ENCODE measurements around the gene TTLL13. TPM values are rescaled to one million over a fixed set of nuclear protein-coding genes. Genes with fewer than 3 reads are reported as not detected.
A peak's percentile ranks its signal among the peaks of the same experiment; 100 is the strongest.

TTLL13 gene
- total RNA-seq, 2 donors from 2014 or later = not detected

- Histone ChIP-seq H3K36me3 (no peaks in the 10 kb centered on the region), H3K27me3 (replicated peaks; ENCODE audit: insufficient read depth) (no peaks in the 10 kb centered on the region), H3K4me3 (no peak overlapping the region), H3K27ac (no peak overlapping the region), H3K4me1 (ENCODE audit: control insufficient read depth in 1 of 2, low read depth in 2 of 2) (peaks cover 0 to 3% of the 10 kb centered on the region in 2 donors), H3K9me3 (no peaks in the 10 kb centered on the region)
- ATAC-seq (ENCODE audit: insufficient number of reproducible peaks, low FRiP score, low read depth) (no peak), DNase-seq (ENCODE audit: low spot score) (no peak)
- no peak for TF ChIP-seq CTCF (IDR thresholded peaks at IDR 0.05)
Measured at GRCh38 chr15:90214553-90215196, 34.7 kb upstream of the TTLL13 start.

- Histone ChIP-seq H3K9me3 (no peaks in the 10 kb centered on the region), H3K27me3 (replicated peaks; ENCODE audit: insufficient read depth) (no peaks in the 10 kb centered on the region), H3K4me3 (no peak overlapping the region), H3K36me3 (no peaks in the 10 kb centered on the region), H3K4me1 (ENCODE audit: control insufficient read depth in 1 of 2, low read depth in 2 of 2) (peaks cover 3 to 11% of the 10 kb centered on the region in 2 donors), H3K27ac (no peak overlapping the region)
- ATAC-seq (ENCODE audit: insufficient number of reproducible peaks, low FRiP score, low read depth) (no peak), DNase-seq (ENCODE audit: low spot score) (no peak)
- no peak for TF ChIP-seq CTCF (IDR thresholded peaks at IDR 0.05)
Measured at GRCh38 chr15:90217671-90218394, 31.5 kb upstream of the TTLL13 start.

- TF ChIP-seq CTCF (IDR thresholded peaks at IDR 0.05) = peak; percentile 54
- Histone ChIP-seq H3K4me3 (no peak overlapping the region), H3K27ac (no peak overlapping the region), H3K27me3 (replicated peaks; ENCODE audit: insufficient read depth) (no peaks in the 10 kb centered on the region), H3K4me1 (ENCODE audit: control insufficient read depth in 1 of 2, low read depth in 2 of 2) (peaks cover 3 to 11% of the 10 kb centered on the region in 2 donors), H3K9me3 (no peaks in the 10 kb centered on the region), H3K36me3 (peaks cover 17% of the 10 kb centered on the region)
- ATAC-seq (ENCODE audit: insufficient number of reproducible peaks, low FRiP score, low read depth) (no peak), DNase-seq (ENCODE audit: low spot score) (no peak)
Measured at GRCh38 chr15:90219421-90220141, 29.8 kb upstream of the TTLL13 start.

- no peaks in the 10 kb centered on the region for H3K9me3 ChIP-seq
- peak overlapping the region in 1 of 2 donors; percentile 61 for H3K27ac ChIP-seq
- DNase-seq (ENCODE audit: low spot score) (peak; percentile 50), ATAC-seq (ENCODE audit: insufficient number of reproducible peaks, low FRiP score, low read depth) (peak; percentile 80)
- peaks cover 3 to 11% of the 10 kb centered on the region in 2 donors for H3K4me1 ChIP-seq (ENCODE audit: control insufficient read depth in 1 of 2, low read depth in 2 of 2)
- H3K27me3 ChIP-seq (replicated peaks; ENCODE audit: insufficient read depth) = no peaks in the 10 kb centered on the region
- peak; percentile 77 for TF ChIP-seq CTCF (IDR thresholded peaks at IDR 0.05)
- peaks cover 27% of the 10 kb centered on the region for H3K36me3 ChIP-seq
- no peak overlapping the region for H3K4me3 ChIP-seq
Measured at GRCh38 chr15:90221246-90221900, 28.0 kb upstream of the TTLL13 start.

All from thoracic aorta (tissue), 2 donors.